ENCODE results near the gene CCDC88B.

- no peak for TF ChIP-seq CTCF (IDR thresholded peaks at IDR 0.05; ENCODE audit: low read depth, low read length, missing input control)
- TF ChIP-seq RAD21 (IDR thresholded peaks at IDR 0.05) = no peak
- no peak for TF ChIP-seq ATF3 (IDR thresholded peaks at IDR 0.05)
Measured at GRCh38 chr11:64324692-64325469, 15.1 kb upstream of the CCDC88B start.

All from liver (tissue), 3 donors.